ENCODE results near the gene TRIM65. TPM values are rescaled to one million over a fixed set of nuclear protein-coding genes. Genes with fewer than 3 reads are reported as not detected.

Gene TRIM65
- total and polyA plus RNA-seq, 2 experiments from 2014 or later, result 16.8 to 31.5 TPM

DNA sequence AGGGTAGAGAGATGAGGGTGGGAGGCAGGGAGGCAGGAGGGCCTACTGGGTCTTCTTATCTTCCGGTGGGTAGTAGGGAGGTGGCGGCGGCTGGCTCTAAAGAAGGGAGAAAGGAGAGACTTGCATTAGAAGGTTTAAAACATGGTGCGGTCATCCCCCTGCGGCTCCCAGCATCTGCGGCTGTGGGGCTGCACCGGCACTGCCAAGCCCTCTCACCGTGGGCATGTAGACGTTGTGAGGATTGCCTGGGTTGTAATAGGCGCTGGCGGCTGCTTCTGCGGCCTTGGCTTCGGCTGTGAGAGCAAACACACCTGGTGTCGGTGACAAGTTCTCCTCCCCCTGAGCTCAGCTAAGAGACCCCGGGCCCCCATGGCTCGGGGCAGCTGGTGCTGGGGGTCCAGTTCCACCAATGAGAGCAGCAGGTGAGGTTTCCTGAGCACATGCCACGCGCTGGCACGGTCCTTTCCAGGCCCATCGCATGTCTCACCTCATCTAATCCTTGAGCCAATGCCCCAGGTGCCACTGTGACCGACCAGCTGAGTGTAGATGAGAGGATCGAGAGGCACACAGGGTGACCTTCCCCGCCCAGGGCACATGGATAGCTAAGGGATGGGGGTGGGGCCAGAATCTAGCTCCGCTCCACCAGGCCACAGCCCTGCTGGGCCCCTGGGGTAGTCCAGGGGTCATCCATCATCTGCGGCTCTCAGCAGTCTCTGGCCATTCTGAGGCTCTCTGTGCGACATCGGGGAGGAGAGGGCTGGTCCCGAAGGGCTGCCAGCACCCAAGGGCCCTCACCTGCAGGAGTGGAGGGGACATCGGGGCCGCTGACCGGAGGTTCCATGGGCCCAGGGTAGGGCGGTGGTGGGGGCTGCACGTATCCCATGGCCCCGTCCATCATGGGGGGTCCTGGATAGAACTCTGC lies 49.8 kb downstream of the TRIM65 start:
- Histone ChIP-seq H3K36me3 (peaks cover 22% of the 10 kb centered on the region), H3K27me3 (no peaks in the 10 kb centered on the region), H3K4me1 (ENCODE audit: low read depth) (peaks cover 23% of the 10 kb centered on the region), H3K9me3 (ENCODE audit: low read depth) (no peaks in the 10 kb centered on the region), H3K4me3 (no peak overlapping the region), H3K27ac (peak overlapping the region; percentile 59)
- DNase-seq (ENCODE audit: low read depth in 1 of 2, low spot score in 1 of 2), result peak in 1 of 2 donors; percentile 44
- TF ChIP-seq, protein P1, sequence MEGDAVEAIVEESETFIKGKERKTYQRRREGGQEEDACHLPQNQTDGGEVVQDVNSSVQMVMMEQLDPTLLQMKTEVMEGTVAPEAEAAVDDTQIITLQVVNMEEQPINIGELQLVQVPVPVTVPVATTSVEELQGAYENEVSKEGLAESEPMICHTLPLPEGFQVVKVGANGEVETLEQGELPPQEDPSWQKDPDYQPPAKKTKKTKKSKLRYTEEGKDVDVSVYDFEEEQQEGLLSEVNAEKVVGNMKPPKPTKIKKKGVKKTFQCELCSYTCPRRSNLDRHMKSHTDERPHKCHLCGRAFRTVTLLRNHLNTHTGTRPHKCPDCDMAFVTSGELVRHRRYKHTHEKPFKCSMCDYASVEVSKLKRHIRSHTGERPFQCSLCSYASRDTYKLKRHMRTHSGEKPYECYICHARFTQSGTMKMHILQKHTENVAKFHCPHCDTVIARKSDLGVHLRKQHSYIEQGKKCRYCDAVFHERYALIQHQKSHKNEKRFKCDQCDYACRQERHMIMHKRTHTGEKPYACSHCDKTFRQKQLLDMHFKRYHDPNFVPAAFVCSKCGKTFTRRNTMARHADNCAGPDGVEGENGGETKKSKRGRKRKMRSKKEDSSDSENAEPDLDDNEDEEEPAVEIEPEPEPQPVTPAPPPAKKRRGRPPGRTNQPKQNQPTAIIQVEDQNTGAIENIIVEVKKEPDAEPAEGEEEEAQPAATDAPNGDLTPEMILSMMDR (IDR thresholded peaks at IDR 0.05; ENCODE audit: low read depth, low read length), result no peak

DNA sequence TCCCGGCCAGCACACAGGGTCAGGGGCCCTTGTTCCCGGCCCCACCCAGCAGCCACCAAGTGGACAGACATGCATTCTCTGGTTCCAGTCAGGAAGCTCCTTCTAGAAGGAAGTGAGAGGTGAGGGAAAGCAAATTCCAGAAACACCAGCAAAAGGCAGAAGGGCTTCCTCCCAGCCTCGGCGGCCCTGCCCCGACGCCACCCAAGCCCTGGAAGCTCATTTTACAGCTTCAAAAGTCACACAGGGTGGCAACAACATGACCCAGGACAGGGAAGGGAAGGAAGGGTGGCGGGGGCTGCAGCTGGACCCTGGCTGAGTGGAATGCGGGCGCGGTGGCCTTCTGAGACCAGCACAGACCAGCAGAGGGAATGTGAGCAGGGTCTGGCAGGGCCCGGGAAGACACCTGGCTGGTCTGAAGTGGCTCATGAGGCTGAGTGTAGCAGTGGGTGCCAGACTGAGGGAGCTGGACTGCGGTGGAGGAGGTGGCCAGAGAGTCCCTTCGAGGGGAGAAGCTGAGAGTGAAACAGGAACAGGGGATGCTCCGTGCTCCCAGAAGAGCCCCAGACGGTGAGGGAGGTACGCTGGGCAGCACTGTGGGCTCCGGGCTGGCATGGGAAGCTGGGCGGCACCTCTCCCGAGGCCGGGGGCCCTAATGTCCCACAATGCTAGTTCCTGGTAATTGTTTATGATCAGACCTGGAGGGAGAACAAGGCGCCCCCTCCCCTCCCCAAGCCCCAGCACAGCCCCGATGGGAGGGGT lies 50.6 kb downstream of the TRIM65 start:
- Histone ChIP-seq H3K9me3 (ENCODE audit: low read depth) (no peaks in the 10 kb centered on the region), H3K4me1 (ENCODE audit: low read depth) (peaks cover 23% of the 10 kb centered on the region), H3K4me3 (no peak overlapping the region), H3K27ac (peak overlapping the region; percentile 59), H3K36me3 (peaks cover 20% of the 10 kb centered on the region), H3K27me3 (no peaks in the 10 kb centered on the region)
- TF ChIP-seq, protein P1 (IDR thresholded peaks at IDR 0.05; ENCODE audit: low read depth, low read length), result no peak
- DNase-seq (ENCODE audit: low read depth in 1 of 2, low spot score in 1 of 2), result no peak

DNA sequence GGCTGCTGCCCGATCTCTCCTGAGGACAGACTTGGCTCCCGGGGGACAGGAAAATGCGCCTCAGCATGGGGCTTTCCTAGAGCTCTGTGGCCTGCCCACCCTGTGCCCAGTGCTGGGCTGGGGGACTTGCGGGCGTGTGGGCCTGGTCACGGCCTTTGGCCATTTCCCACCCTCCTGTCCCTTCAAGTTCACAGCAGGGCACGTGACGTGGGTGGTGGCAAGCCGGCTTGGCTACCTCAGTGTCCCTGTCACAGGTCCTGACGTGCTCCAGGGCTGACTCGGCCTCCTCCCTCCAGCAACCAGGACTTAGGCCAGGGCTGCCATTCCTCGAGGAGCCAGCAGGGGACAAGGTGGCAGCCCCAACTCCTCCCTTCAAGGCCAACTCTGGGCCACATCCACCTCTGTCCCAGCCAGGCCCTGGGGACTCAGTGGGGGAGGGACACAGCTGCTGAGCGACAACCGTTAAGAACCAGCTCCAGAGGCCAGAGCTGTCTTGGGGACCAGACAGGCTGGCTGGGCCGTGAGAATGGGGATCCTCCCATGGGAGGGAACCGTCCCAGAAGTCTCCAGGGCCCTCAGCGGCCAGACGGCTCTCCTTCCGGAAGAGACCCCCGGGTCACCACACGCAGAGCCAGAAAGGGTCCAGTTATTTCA lies 51.6 kb downstream of the TRIM65 start:
- peak; percentile 69 to 84 for DNase-seq (ENCODE audit: low read depth in 1 of 2, low spot score in 1 of 2)
- H3K36me3 ChIP-seq, result peaks cover 13% of the 10 kb centered on the region
- H3K4me3 ChIP-seq, result no peak overlapping the region
- no peaks in the 10 kb centered on the region for H3K27me3 ChIP-seq
- H3K27ac ChIP-seq, result peak overlapping the region; percentile 59
- H3K4me1 ChIP-seq (ENCODE audit: low read depth), result peaks cover 23% of the 10 kb centered on the region
- TF ChIP-seq, protein P1 (IDR thresholded peaks at IDR 0.05; ENCODE audit: low read depth, low read length), result peak; percentile 73
- H3K9me3 ChIP-seq (ENCODE audit: low read depth), result no peaks in the 10 kb centered on the region

DNA sequence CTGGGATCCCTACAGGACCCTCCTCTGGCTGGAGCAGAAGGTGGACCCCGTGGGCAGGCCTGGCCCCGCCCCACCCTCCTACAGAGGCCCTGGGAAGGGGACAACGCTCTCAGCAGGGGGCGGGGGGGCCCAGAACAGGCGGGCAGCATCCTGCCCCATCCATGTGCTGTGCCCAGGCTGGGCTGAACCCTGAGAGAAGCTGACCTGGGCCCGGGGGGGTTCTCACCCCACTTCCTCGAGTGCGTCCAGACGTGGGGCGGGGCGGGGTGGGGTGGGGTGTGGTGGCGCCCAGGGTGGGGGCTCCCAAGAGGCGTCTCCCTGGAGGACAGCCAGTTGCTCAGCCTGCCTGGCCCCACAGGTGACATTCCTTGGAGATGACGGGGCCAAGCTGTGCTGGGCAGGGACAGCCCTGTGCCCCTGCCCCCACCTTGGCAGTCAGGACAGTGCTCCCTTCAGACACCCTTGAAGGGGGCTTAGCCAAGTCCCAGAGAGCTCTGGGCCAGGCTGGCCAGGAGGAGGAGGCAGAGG lies 52.2 kb downstream of the TRIM65 start:
- TF ChIP-seq, protein P1 (IDR thresholded peaks at IDR 0.05; ENCODE audit: low read depth, low read length), result no peak
- peaks cover 11% of the 10 kb centered on the region for H3K36me3 ChIP-seq
- H3K4me3 ChIP-seq, result no peak overlapping the region
- H3K9me3 ChIP-seq (ENCODE audit: low read depth), result no peaks in the 10 kb centered on the region
- peak overlapping the region; percentile 59 for H3K27ac ChIP-seq
- no peaks in the 10 kb centered on the region for H3K27me3 ChIP-seq
- H3K4me1 ChIP-seq (ENCODE audit: low read depth), result peaks cover 23% of the 10 kb centered on the region
- DNase-seq (ENCODE audit: low read depth in 1 of 2, low spot score in 1 of 2), result no peak

Measured in cardiac muscle cell (in vitro differentiated cells and primary cell).